A549 (cell line): ENCODE results near the gene TMPRSS11B.

Experiments
- BHLHE40 ChIP-seq: IDR thresholded peaks from 2 replicates; pipeline ENCODE4 v1.6.1; 2012; ENCODE audit warnings: low read depth, low read length, inconsistent platforms
- CTCF ChIP-seq: fragments of >200 bp; sonication (Bioruptor Twin); formaldehyde crosslinking; IDR thresholded peaks from 3 replicates; pipeline ENCODE4 v1.5.1; 2016
- EHMT2 ChIP-seq: fragments of 200-600 bp; sonication (generic); IDR thresholded peaks from 2 replicates; pipeline ENCODE4 v1.6.1; 2016; ENCODE audit warnings: antibody characterized with exemption, low read depth, mild to moderate bottlenecking, moderate library complexity
- MAFK ChIP-seq: fragments of 450-650 bp; IDR thresholded peaks from 2 replicates; pipeline ENCODE4 v1.6.1; 2014; ENCODE audit not compliant: partially characterized antibody

DNA sequence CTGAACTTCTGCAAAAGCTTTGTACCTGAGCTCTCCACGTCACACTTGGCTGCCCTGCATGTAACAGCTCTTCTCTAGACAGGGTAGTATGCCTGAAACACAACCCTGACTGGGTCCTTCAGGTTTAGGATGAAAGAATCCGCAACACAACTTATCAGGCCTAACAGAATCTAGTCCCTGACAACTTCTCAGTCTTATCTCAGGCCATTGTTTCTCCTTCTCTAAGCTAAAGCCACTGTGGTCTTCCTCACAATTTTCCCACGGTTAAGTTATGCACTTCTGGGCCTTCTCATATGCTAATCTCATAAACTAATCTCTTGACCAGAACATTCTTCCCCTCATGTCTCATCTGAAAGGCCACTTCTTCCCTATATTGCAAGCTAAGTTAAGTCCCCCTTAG is 10.8 kb upstream of the TMPRSS11B start:
- TF ChIP-seq MAFK = no peak
- no peak for TF ChIP-seq EHMT2
- TF ChIP-seq CTCF = no peak
- no peak for TF ChIP-seq BHLHE40
